GM23338 (cell line): Measurements from ENCODE around the gene STRN4. TPM values are rescaled to one million over a fixed set of nuclear protein-coding genes. Genes with fewer than 3 reads are reported as not detected.

ENCODE experiments used
- ATAC-seq: fragments of 200-7000 bp; cut with Tn5 transposase; 3 replicates; pipeline ENCODE4 v1.9.1; 2020
- DNase-seq: peaks from one replicate; pipeline ENCODE4 v3.0.0-alpha.2; 2015; ENCODE audit warnings: low spot score
- H2AFZ ChIP-seq: fragments of 200-600 bp; sonication (generic); 2 replicates; pipeline ENCODE4 v1.8.0; 2016; ENCODE audit warnings: antibody characterized with exemption, mild to moderate bottlenecking, moderate library complexity
- H3F3A ChIP-seq: fragments of 200-600 bp; sonication (generic); replicated peaks from 2 replicates; pipeline ENCODE4 v1.8.0; 2017; ENCODE audit warnings: antibody characterized with exemption, mixed run types, low read depth
- H3K27ac ChIP-seq: fragments of 200-600 bp; sonication (generic); 2 replicates; pipeline ENCODE4 v1.6.1; 2016; ENCODE audit warnings: low read depth
- H3K27me3 ChIP-seq: fragments of 200-600 bp; sonication (generic); 2 replicates; pipeline ENCODE4 v1.8.0; 2016; ENCODE audit warnings: mild to moderate bottlenecking, mixed run types, moderate library complexity; ENCODE audit not compliant: insufficient read depth
- H3K36me3 ChIP-seq: fragments of 200-600 bp; sonication (generic); 2 replicates; pipeline ENCODE4 v1.8.0; 2016; ENCODE audit warnings: mild to moderate bottlenecking; ENCODE audit not compliant: insufficient read depth
- H3K4me1 ChIP-seq: fragments of 200-600 bp; sonication (generic); 2 replicates; pipeline ENCODE4 v1.8.0; 2016; ENCODE audit warnings: mild to moderate bottlenecking, moderate library complexity; ENCODE audit not compliant: insufficient read depth
- H3K4me2 ChIP-seq: fragments of 200-600 bp; sonication (generic); 2 replicates; pipeline ENCODE4 v1.7.1; 2017; ENCODE audit warnings: mixed run types
- H3K4me3 ChIP-seq: fragments of 200-600 bp; sonication (generic); 2 replicates; pipeline ENCODE4 v1.6.1; 2016; ENCODE audit warnings: mixed run types
- H3K79me2 ChIP-seq: fragments of 200-600 bp; sonication (generic); replicated peaks from 2 replicates; pipeline ENCODE4 v1.8.0; 2017; ENCODE audit warnings: mild to moderate bottlenecking; ENCODE audit not compliant: insufficient read depth
- H3K9me2 ChIP-seq: fragments of 200-600 bp; sonication (generic); 2 replicates; pipeline ENCODE4 v1.8.0; 2017; ENCODE audit not compliant: insufficient read depth
- H4K20me1 ChIP-seq: fragments of 200-600 bp; sonication (generic); replicated peaks from 2 replicates; pipeline ENCODE4 v1.8.0; 2017; ENCODE audit warnings: mild to moderate bottlenecking; ENCODE audit not compliant: insufficient read depth
- H3K27ac Mint-ChIP-seq: 2 replicates; pipeline ENCODE4 v1.8.0; 2020; ENCODE audit warnings: inconsistent platforms, mild to moderate bottlenecking, moderate library complexity, mixed read lengths
- H3K27me3 Mint-ChIP-seq: 3 replicates; pipeline ENCODE4 v1.8.0; 2022; ENCODE audit warnings: low read depth, mild to moderate bottlenecking, moderate library complexity, mixed read lengths, inconsistent platforms; ENCODE audit not compliant: insufficient read depth, poor library complexity
- H3K36me3 Mint-ChIP-seq: 3 replicates; pipeline ENCODE4 v1.8.0; 2021; ENCODE audit warnings: low read depth, mild to moderate bottlenecking, inconsistent platforms, moderate library complexity, mixed read lengths
- H3K4me1 Mint-ChIP-seq: 3 replicates; pipeline ENCODE4 v1.8.0; 2020; ENCODE audit warnings: mild to moderate bottlenecking, inconsistent platforms, mixed read lengths
- H3K4me3 Mint-ChIP-seq: 3 replicates; pipeline ENCODE4 v1.8.0; 2021; ENCODE audit warnings: moderate library complexity, mild to moderate bottlenecking, inconsistent platforms, mixed read lengths
- H3K9me3 Mint-ChIP-seq: 3 replicates; pipeline ENCODE4 v1.8.0; 2020; ENCODE audit warnings: moderate library complexity, mild to moderate bottlenecking, inconsistent platforms, mixed read lengths
- CREB1 ChIP-seq: fragments of 250-450 bp; sonication (Bioruptor Pico); IDR thresholded peaks from 2 replicates; pipeline ENCODE4 v1.5.0; 2020; ENCODE audit warnings: low read depth, mild to moderate bottlenecking, moderate library complexity
- CTCF ChIP-seq, 2 experiments: fragments of 200-600 bp in 1 of 2; sonication (generic) in 1 of 2; conservative IDR thresholded peaks; 2 replicates each; pipeline versions ENCODE4 v1.5.1 to v1.6.1; 2016 to 2017; ENCODE audit warnings: antibody characterized with exemption in 2 of 2, low read depth in 2 of 2, mild to moderate bottlenecking in 2 of 2, moderate library complexity in 1 of 2
- ETS1 ChIP-seq: IDR thresholded peaks from 2 replicates; pipeline ENCODE4 v1.6.1; 2016; ENCODE audit warnings: antibody characterized with exemption
- EZH2 ChIP-seq: fragments of 200-600 bp; sonication (generic); IDR thresholded peaks from one replicate; pipeline ENCODE4 v1.8.0; 2017; ENCODE audit warnings: antibody characterized with exemption, mild to moderate bottlenecking, low read depth; ENCODE audit not compliant: unreplicated experiment
- EZH2phosphoT487 ChIP-seq: fragments of 200-600 bp; sonication (generic); IDR thresholded peaks from one replicate; pipeline ENCODE4 v1.8.1; 2018; ENCODE audit warnings: antibody characterized with exemption; ENCODE audit not compliant: unreplicated experiment
- JUNB ChIP-seq: IDR thresholded peaks from one replicate; pipeline ENCODE4 v1.6.1; 2016; ENCODE audit warnings: antibody characterized with exemption; ENCODE audit not compliant: unreplicated experiment
- NANOG ChIP-seq: IDR thresholded peaks from 2 replicates; pipeline ENCODE4 v1.6.1; 2016; ENCODE audit warnings: antibody characterized with exemption, borderline replicate concordance
- POLR2AphosphoS5 ChIP-seq: IDR thresholded peaks from 2 replicates; pipeline ENCODE4 v1.6.1; 2016; ENCODE audit warnings: antibody characterized with exemption, low read depth
- REST ChIP-seq: IDR thresholded peaks from one replicate; pipeline ENCODE4 v1.6.1; 2018; ENCODE audit warnings: antibody characterized with exemption; ENCODE audit not compliant: unreplicated experiment
- STAT1 ChIP-seq: IDR thresholded peaks from one replicate; pipeline ENCODE4 v1.6.1; 2016; ENCODE audit warnings: antibody characterized with exemption; ENCODE audit not compliant: unreplicated experiment
- ZNF114 ChIP-seq: fragments of 250-450 bp; sonication (Bioruptor Pico); IDR thresholded peaks from 2 replicates; pipeline ENCODE4 v1.5.0; 2020; ENCODE audit warnings: mild to moderate bottlenecking, moderate library complexity
- ZNF331 ChIP-seq: fragments of 250-450 bp; sonication (Bioruptor Pico); IDR thresholded peaks from 2 replicates; pipeline ENCODE4 v1.5.0; 2020; ENCODE audit warnings: low read depth, mild to moderate bottlenecking, moderate library complexity
- ZNF462 ChIP-seq: fragments of 250-450 bp; sonication (Bioruptor Pico); IDR thresholded peaks from 2 replicates; pipeline ENCODE4 v1.5.0; 2020; ENCODE audit warnings: mild to moderate bottlenecking, moderate library complexity
- polyA plus RNA-seq: library from polyadenylated mRNA; unstranded; fragments of >200 nt; fragmentation: Nextera tagmentation; extraction: Ambion mirVana; gene quantifications from 2 replicates; pipeline ENCODE4 v1.2.1, GENCODE V29; 2016
- total RNA-seq: library from RNA; depleted of rRNA; stranded (reverse); fragments of >200 nt; shearing (Covaris generic); gene quantifications from 2 replicates; pipeline ENCODE4 v1.2.3, GENCODE V29; 2014

The STRN4 gene
- total and polyA plus RNA-seq, 2 experiments from 2014 or later, result 62.1 to 140 TPM

GRCh38 chr19:46731007-46731501, 15.2 kb downstream of the STRN4 start:
- no peak overlapping the region for H3K4me2 ChIP-seq
- peaks cover 78% of the 10 kb centered on the region for H3K36me3 Mint-ChIP-seq
- H3K27me3 Mint-ChIP-seq, result peaks cover 9% of the 10 kb centered on the region

More at GRCh38 chr19:46731007-46731501, 15.2 kb downstream of the STRN4 start:
- Histone ChIP-seq H3K79me2 (peaks cover 40% of the 10 kb centered on the region), H3K4me3 (no peak overlapping the region), H3K27me3 (no peaks in the 10 kb centered on the region), H3K27ac (0 out of 2 replicates have a peak overlapping the region, but pooled peaks have one; percentile 9), H3K36me3 (peaks cover 27% of the 10 kb centered on the region), H2AFZ (no peak overlapping the region), H3K4me1 (no peaks in the 10 kb centered on the region), H4K20me1 (peaks cover 18% of the 10 kb centered on the region), H3F3A (peaks cover 3% of the 10 kb centered on the region; the same call in 1 of the 2 replicates), H3K9me2 (no peaks in the 10 kb centered on the region)
- no peak for TF ChIP-seq CTCF (conservative IDR thresholded peaks at IDR 0.05; ENCODE audit: low read depth in 2 of 2)
- TF ChIP-seq STAT1, result no peak
- no peak for TF ChIP-seq POLR2AphosphoS5
- TF ChIP-seq ZNF114 (CRISPR knock-in tag), result no peak
- no peak for TF ChIP-seq EZH2
- no peak for TF ChIP-seq NANOG
- no peak for TF ChIP-seq ZNF462
- TF ChIP-seq ETS1, result no peak
- TF ChIP-seq REST, result no peak
- TF ChIP-seq CREB1 (CRISPR knock-in tag), result no peak
- TF ChIP-seq JUNB, result no peak
- TF ChIP-seq ZNF331 (CRISPR knock-in tag), result no peak
- TF ChIP-seq EZH2phosphoT487, result no peak
- Mint-ChIP-seq H3K4me3 (no peak overlapping the region; the same call in 2 of the 3 replicates), H3K4me1 (peaks cover 17% of the 10 kb centered on the region), H3K9me3 (peaks cover 3% of the 10 kb centered on the region; the same call in 1 of the 3 replicates), H3K27ac (peak overlapping the region; percentile 79)
- no peak for ATAC-seq
- no peak for DNase-seq
